Cardiac fibroblast (primary cell): ENCODE results near the gene DPYD.
A peak's percentile ranks its signal among the peaks of the same experiment; 100 is the strongest.

Source experiments
- DNase-seq, 2 donors: peaks; one replicate each; pipeline versions ENCODE4 v3.0.0 to v3.0.0-alpha.2; 2010; ENCODE audit warnings: low read depth in 2 of 2
- H3K4me3 ChIP-seq, 2 donors: replicated peaks in 1 of 2; 1 replicate in 1 of 2; 2 replicates in 1 of 2; pipeline ENCODE4 v1.5.1; 2011; ENCODE audit warnings: low read depth in 2 of 2, low read length in 2 of 2, mild to moderate bottlenecking in 2 of 2, moderate library complexity in 1 of 2
- TF ChIP-seq, protein P1 (sequence below): IDR thresholded peaks from one replicate; pipeline ENCODE4 v1.5.1; 2011; ENCODE audit warnings: low read depth, mild to moderate bottlenecking, low read length, inconsistent platforms

DPYD gene

DNA sequence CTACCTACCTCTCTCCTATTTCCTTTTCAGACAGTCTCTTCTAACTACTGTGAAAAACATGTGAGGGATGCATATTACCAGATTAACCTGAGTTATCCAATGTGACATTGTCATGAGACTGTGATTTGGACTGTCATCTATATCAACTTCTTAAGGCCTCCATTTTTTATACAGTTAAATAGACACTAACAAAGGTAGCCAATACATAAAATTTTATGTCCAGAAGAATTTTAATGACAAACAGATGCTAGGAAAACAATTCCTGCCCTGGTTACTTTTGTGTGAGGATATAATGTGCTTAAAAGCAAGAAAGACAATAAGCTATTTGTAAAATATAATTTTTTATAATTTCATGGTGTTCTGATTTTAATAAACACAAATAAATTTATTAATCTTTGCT lies 136.2 kb downstream of the DPYD start:
- TF ChIP-seq, protein P1, sequence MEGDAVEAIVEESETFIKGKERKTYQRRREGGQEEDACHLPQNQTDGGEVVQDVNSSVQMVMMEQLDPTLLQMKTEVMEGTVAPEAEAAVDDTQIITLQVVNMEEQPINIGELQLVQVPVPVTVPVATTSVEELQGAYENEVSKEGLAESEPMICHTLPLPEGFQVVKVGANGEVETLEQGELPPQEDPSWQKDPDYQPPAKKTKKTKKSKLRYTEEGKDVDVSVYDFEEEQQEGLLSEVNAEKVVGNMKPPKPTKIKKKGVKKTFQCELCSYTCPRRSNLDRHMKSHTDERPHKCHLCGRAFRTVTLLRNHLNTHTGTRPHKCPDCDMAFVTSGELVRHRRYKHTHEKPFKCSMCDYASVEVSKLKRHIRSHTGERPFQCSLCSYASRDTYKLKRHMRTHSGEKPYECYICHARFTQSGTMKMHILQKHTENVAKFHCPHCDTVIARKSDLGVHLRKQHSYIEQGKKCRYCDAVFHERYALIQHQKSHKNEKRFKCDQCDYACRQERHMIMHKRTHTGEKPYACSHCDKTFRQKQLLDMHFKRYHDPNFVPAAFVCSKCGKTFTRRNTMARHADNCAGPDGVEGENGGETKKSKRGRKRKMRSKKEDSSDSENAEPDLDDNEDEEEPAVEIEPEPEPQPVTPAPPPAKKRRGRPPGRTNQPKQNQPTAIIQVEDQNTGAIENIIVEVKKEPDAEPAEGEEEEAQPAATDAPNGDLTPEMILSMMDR = no peak
- no peak overlapping the region for H3K4me3 ChIP-seq
- no peak for DNase-seq

DNA sequence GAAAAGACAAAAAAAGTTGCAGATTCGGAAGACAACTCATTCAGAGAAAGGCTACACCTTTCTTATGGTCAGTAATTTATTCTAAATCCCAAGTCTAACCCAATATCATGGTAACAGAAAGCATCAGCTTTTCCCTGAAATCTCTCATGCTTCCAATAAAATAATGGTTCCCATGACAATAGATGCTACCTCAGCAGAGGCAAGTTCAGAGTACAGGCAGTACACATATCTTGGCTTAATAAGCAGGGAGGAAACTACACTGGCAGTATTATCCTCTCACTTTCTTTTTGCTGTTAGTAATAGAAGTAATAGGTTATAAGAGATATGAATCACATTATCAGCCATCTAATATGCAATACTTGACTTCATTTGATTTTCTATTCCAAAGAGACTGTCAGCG lies 137.1 kb downstream of the DPYD start:
- no peak for DNase-seq
- H3K4me3 ChIP-seq = no peak overlapping the region
- TF ChIP-seq, protein P1 = no peak

DNA sequence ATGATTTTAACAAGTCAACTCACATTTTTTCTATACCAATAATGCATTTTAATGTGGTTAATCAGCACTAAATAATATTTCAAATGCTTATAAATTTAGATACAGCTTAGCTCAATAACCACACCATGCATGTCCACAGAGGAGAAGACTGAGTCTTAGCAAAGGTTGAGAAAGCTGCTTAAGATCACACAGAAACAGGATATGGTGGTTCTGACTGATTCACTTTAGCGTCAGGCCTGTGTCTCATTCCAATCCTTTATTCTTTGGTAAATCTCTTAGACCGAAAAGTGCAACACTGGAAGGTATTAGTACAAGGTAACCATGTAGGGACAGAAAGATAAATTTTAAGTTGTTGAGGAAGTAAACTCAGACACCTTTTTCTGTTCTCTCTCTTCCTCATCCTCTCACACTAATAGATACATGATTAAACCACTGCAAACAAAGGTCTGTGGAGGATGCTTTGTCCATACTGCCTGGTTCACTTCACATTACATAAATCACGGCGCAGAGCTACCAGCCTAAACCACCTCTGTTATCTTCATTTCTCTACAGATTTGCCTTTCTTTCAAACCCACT lies 139.0 kb downstream of the DPYD start:
- TF ChIP-seq, protein P1 = no peak
- peak in 1 of 2 donors; percentile 46 for DNase-seq
- no peak overlapping the region for H3K4me3 ChIP-seq

DNA sequence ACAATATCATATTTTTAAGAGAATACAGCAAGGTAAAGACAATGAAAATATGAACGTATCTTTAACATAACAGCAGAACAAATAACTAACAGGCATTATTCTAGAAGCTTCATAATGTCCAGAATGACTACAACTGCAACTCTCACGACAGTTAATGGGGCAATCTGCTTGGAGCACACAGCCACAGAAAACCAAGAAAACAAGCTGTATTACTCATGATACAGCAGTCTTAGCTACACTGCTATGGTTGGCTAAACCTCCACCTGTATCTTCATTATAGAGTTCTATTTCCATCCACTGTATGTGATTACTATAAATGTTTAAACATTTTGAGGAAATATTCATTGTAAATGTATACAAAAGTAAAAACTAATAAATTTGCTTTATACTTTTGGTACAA lies 139.9 kb downstream of the DPYD start:
- peak in 1 of 2 donors; percentile 18 for DNase-seq
- H3K4me3 ChIP-seq = no peak overlapping the region
- TF ChIP-seq, protein P1 = no peak

DNA sequence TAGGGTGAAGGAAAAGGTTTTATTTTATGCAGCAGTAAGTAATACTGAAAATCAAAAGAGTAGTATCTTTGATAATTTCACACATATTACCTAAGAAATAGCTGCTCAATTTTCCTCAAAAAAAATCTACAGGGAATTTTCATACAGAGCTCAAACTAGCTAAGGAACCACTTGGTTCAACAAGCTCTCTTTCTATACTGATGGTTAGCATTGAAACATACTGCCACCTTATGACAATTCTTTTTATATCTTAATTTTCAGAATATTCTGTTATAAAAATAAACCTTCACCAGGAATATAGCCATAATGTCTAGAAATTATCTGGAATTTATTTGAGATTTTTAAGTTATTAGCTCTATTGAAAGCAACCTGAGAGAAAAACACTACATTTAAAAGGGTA lies 142.1 kb downstream of the DPYD start:
- TF ChIP-seq, protein P1 = no peak

DNA sequence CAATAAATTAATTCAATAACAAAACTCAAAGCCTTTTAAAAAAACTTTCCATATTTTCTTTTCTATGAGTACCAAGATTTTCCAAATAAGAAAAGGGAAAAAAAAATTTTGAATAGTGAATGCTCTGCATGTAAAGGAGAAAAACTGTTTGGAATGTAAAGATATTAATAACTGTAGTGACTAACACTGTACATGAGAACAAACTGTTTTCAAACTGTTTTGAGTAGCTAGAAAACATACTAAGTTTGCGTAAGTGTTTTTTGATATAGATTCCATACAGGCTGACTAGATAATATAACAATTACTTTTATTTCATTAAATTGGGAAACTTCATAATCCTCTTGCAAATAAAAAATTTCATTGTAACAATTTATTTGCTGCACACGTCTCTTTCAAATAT lies 150.5 kb downstream of the DPYD start:
- TF ChIP-seq, protein P1 = no peak

More for the DNA sequence above, 142.1 kb downstream of the DPYD start:
- H3K4me3 ChIP-seq = no peak overlapping the region
- DNase-seq = peak; percentile 28 to 39

DNA sequence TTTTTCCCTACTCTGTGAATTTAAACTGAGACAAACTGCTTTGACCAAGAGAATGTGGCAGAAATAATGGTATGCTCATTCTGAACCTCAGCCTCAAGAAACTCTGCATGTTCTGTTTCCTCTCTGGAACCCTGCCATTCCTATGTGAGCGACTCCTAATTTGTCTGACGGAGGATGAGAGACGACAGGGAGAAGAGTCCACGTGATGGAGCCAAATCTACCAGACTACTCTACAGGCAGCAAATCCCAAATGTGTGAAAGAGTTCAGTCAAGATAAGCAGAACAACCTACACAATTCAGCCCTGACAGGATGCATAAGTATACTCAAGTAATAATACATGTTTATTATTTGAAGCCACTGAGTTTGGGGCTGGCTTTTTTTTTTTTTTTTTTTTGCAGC lies 153.5 kb downstream of the DPYD start:
- TF ChIP-seq, protein P1 = no peak
- H3K4me3 ChIP-seq = no peak overlapping the region
- no peak for DNase-seq

More for the DNA sequence above, 150.5 kb downstream of the DPYD start:
- peak in 1 of 2 donors; percentile 60 for DNase-seq
- H3K4me3 ChIP-seq = no peak overlapping the region
